Right lobe of liver (tissue), 4 donors: ENCODE data around the gene DYNC2I2.

Experiments used
- POLR2A ChIP-seq: fragments of 450-650 bp; IDR thresholded peaks from one replicate; pipeline ENCODE4 v1.6.1; 2017; ENCODE audit warnings: antibody characterized with exemption, mild to moderate bottlenecking
- TF ChIP-seq, protein P1 (sequence below), 4 donors: fragments of 200-600 bp in 3 of 4; fragments of 450-650 bp in 1 of 4; IDR thresholded peaks; one replicate each; pipeline versions ENCODE4 v1.5.1 to v1.8.0; 2016 to 2022; ENCODE audit warnings: antibody characterized with exemption in 4 of 4, mild to moderate bottlenecking in 2 of 4
- donor health status: DM: no; HTN: no; CAD: no.
- donor health status: DM: no; HTN: no; CAD: no.
- donor health status: DM: no; HTN: yes; CAD: no.

DNA sequence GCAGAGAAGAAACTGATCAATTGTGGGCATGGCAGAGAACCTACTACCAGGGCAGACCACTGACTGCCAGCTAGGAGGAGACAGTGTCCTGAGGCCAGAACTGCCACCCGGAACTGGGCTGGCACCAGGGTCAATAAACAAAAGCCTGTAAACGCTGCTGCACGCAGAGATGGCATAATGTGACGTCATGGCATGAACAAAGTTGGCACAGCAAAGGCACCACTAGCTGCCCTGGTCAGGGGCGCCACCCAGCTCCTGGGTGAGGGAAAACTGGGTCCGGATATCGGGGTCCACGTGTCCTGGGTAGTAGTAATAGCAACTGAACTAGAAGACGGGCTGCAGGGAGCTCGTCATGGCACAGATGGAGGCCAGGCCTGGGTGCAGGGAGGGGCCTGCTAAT is 32.1 kb downstream of the DYNC2I2 start:
- TF ChIP-seq, protein P1, sequence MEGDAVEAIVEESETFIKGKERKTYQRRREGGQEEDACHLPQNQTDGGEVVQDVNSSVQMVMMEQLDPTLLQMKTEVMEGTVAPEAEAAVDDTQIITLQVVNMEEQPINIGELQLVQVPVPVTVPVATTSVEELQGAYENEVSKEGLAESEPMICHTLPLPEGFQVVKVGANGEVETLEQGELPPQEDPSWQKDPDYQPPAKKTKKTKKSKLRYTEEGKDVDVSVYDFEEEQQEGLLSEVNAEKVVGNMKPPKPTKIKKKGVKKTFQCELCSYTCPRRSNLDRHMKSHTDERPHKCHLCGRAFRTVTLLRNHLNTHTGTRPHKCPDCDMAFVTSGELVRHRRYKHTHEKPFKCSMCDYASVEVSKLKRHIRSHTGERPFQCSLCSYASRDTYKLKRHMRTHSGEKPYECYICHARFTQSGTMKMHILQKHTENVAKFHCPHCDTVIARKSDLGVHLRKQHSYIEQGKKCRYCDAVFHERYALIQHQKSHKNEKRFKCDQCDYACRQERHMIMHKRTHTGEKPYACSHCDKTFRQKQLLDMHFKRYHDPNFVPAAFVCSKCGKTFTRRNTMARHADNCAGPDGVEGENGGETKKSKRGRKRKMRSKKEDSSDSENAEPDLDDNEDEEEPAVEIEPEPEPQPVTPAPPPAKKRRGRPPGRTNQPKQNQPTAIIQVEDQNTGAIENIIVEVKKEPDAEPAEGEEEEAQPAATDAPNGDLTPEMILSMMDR (IDR thresholded peaks at IDR 0.05) = peak in 1 of 4 donors; percentile 28
- no peak for TF ChIP-seq POLR2A
